PC-9 (cell line): ENCODE results near the gene DGKZ. TPM values are rescaled to one million over a fixed set of nuclear protein-coding genes. Genes with fewer than 3 reads are reported as not detected.

Experiments used
- BruUV-seq: library from RNA; stranded (reverse); fragments of 400-500 nt; replicated peaks from 2 replicates; lab custom pipeline; 2021; lab: Mats Ljungman, UMichigan
- CTCF ChIA-PET: fragments of 300-600 bp; sonication (Branson Sonifier 250); formaldehyde crosslinking; loops from one replicate; lab custom pipeline; 2022; ENCODE audit warnings: antibody characterized with exemption; lab: Charles Lee
- POLR2A ChIA-PET: fragments of 300-600 bp; sonication (Branson Sonifier 250); formaldehyde crosslinking; loops from one replicate; lab custom pipeline; 2022; ENCODE audit warnings: antibody characterized with exemption; ENCODE audit not compliant: unreplicated experiment; lab: Charles Lee
- DNase-seq, 2 experiments: peaks; one replicate each; pipeline versions ENCODE4 v3.0.0 to v3.0.0-alpha.2; 2015 to 2022; ENCODE audit warnings: mixed read lengths in 1 of 2
- H2AFZ ChIP-seq: fragments of 200-600 bp; sonication (generic); 2 replicates; pipeline ENCODE4 v1.8.1; 2017; ENCODE audit warnings: antibody characterized with exemption
- H3F3A ChIP-seq: fragments of 200-600 bp; sonication (generic); 2 replicates; pipeline ENCODE4 v1.8.1; 2017; ENCODE audit warnings: antibody characterized with exemption, mild to moderate bottlenecking, low read depth; ENCODE audit not compliant: insufficient read depth
- H3K27ac ChIP-seq: fragments of 200-600 bp; sonication (generic); 2 replicates; pipeline ENCODE4 v1.6.1; 2016; ENCODE audit warnings: mixed run types
- H3K27me3 ChIP-seq: fragments of 200-600 bp; sonication (generic); 2 replicates; pipeline ENCODE4 v1.6.1; 2016; ENCODE audit warnings: low read depth, mixed run types; ENCODE audit not compliant: insufficient read depth
- H3K36me3 ChIP-seq: fragments of 200-600 bp; sonication (generic); 2 replicates; pipeline ENCODE4 v1.6.1; 2016; ENCODE audit warnings: low read depth, mixed run types
- H3K4me1 ChIP-seq: fragments of 200-600 bp; sonication (generic); replicated peaks from 2 replicates; pipeline ENCODE4 v1.6.1; 2016; ENCODE audit warnings: mixed run types; ENCODE audit not compliant: insufficient read depth
- H3K4me2 ChIP-seq: fragments of 200-600 bp; sonication (generic); 2 replicates; pipeline ENCODE4 v1.6.1; 2017; ENCODE audit warnings: mixed run types
- H3K4me3 ChIP-seq: fragments of 200-600 bp; sonication (generic); 2 replicates; pipeline ENCODE4 v1.6.1; 2016; ENCODE audit warnings: mixed run types
- H3K79me2 ChIP-seq: fragments of 200-600 bp; sonication (generic); 2 replicates; pipeline ENCODE4 v1.6.1; 2017; ENCODE audit warnings: low read depth, mixed run types
- H3K9me2 ChIP-seq: fragments of 200-600 bp; sonication (generic); 2 replicates; pipeline ENCODE4 v1.8.1; 2017; ENCODE audit warnings: mild to moderate bottlenecking; ENCODE audit not compliant: insufficient read depth
- H3K9me3 ChIP-seq: fragments of 200-600 bp; sonication (generic); 2 replicates; pipeline ENCODE4 v1.8.1; 2016; ENCODE audit warnings: low read depth; ENCODE audit not compliant: insufficient read depth
- H4K20me1 ChIP-seq: fragments of 200-600 bp; sonication (generic); 2 replicates; pipeline ENCODE4 v1.8.1; 2017; ENCODE audit not compliant: insufficient read depth
- EZH2 ChIP-seq: fragments of 200-600 bp; sonication (generic); IDR thresholded peaks from 2 replicates; pipeline ENCODE4 v1.8.0; 2017; ENCODE audit warnings: antibody characterized with exemption, low read depth
- intact Hi-C: fragments of 100-400 bp; cut with micrococcal nuclease; formaldehyde crosslinking; loops from one replicate; pipeline ENCODE4 v1.10.0; 2022; ENCODE audit not compliant: unreplicated experiment
- total RNA-seq: library from RNA; stranded (reverse); gene quantifications from 2 replicates; pipeline ENCODE4 v1.2.3, GENCODE V29; 2021
- TF ChIP-seq, protein P1 (sequence below): fragments of 200-600 bp; sonication (generic); conservative IDR thresholded peaks from 2 replicates; pipeline ENCODE4 v1.6.1; 2017; ENCODE audit warnings: mixed run types, antibody characterized with exemption, mild to moderate bottlenecking, moderate library complexity

DGKZ gene
- total RNA-seq, 1 experiment from 2014 or later: 49.3 TPM

DNA sequence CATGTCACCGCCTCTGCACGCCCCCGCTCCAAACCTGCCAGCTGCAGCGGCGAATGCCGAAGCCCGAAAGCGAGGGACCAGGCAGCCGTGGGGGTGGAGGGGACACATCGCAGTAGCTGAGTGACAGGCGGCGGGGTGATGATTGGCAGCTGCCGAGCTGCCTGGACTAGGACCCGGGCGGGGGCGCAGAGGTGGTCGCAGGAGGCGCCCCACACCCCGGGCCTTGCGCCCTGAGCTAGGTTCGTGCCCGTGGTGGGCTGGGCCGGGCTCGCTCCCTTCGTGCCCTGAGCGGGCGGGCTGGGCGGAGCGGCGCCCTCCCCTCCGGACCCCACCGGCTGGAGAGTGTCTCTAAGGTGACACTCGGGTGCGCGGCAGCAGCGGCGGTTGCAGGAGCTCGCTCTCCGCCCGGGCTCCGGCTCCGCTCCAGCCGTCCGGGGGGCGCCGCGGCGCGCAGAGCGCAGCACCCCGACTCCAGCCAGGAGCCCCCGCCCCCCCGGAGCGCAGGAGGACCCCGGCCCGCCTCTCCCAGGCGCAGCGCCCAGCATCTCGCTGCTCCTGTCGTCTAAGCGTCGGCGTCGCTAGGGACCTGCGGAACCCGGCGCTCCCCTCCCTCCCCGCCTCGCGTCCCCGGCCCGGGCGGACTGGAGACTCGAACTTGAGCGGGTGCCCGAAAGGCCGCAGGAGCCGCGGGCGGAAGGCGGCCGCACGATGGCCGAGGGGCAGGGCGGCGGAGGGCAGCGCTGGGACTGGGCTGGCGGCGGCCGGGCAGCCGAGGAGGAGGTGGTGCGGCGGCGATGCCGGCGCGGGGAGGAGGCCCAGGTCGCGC is 14.5 kb upstream of the DGKZ start:
- Histone ChIP-seq H3K4me1 (peaks cover 39% of the 10 kb centered on the region), H3F3A (peaks cover 41% of the 10 kb centered on the region), H3K9me3 (no peaks in the 10 kb centered on the region), H2AFZ (no peak overlapping the region), H3K27me3 (no peaks in the 10 kb centered on the region), H3K27ac (no peak overlapping the region), H3K4me3 (no peak overlapping the region), H4K20me1 (no peaks in the 10 kb centered on the region), H3K9me2 (no peaks in the 10 kb centered on the region), H3K36me3 (no peaks in the 10 kb centered on the region), H3K79me2 (no peaks in the 10 kb centered on the region), H3K4me2 (no peak overlapping the region)
- CTCF ChIA-PET: interaction anchor here (0.6 to 0.7 kb wide), 2 partner anchors 59 to 1075 kb away, joined by 3 read pairs; no protein-coding TSS in a partner anchor
- no peak for DNase-seq
- BruUV-seq: no TSS peak
- TF ChIP-seq, protein P1, sequence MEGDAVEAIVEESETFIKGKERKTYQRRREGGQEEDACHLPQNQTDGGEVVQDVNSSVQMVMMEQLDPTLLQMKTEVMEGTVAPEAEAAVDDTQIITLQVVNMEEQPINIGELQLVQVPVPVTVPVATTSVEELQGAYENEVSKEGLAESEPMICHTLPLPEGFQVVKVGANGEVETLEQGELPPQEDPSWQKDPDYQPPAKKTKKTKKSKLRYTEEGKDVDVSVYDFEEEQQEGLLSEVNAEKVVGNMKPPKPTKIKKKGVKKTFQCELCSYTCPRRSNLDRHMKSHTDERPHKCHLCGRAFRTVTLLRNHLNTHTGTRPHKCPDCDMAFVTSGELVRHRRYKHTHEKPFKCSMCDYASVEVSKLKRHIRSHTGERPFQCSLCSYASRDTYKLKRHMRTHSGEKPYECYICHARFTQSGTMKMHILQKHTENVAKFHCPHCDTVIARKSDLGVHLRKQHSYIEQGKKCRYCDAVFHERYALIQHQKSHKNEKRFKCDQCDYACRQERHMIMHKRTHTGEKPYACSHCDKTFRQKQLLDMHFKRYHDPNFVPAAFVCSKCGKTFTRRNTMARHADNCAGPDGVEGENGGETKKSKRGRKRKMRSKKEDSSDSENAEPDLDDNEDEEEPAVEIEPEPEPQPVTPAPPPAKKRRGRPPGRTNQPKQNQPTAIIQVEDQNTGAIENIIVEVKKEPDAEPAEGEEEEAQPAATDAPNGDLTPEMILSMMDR: no peak
- no peak for TF ChIP-seq EZH2
- intact Hi-C loops: no loop called here
- POLR2A ChIA-PET: no interaction called here

DNA sequence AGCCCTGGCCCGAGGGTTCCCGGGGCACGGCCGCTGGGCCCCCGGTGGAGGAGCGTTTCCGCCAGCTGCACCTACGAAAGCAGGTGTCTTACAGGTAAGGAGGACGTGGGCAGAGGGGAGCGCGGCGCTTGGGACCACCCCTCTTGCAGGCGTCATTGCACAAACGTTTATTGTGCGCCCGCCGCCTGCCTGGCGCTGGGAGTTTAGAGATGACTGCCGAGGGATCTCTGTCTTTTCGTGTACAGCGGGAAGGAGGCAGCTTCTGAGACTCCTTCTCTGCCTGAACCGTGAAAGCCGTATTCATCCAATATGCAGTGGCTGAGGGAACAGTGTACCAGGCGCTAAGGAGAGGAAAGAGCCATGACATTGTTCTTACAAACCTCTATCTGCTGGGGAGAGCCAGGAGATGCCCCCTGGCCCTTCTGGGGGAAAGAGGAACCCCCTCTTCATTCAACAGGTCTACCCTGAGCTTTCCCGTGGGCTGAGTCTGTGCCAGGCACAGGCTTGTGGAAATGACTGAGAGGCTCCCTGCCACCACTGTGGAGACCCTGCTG is 13.8 kb upstream of the DGKZ start:
- Histone ChIP-seq H2AFZ (no peak overlapping the region), H3K4me2 (no peak overlapping the region), H3K36me3 (no peaks in the 10 kb centered on the region), H3K9me3 (no peaks in the 10 kb centered on the region), H3K4me3 (no peak overlapping the region), H3K27me3 (no peaks in the 10 kb centered on the region), H3K4me1 (peaks cover 41% of the 10 kb centered on the region), H3F3A (peaks cover 45% of the 10 kb centered on the region), H3K79me2 (no peaks in the 10 kb centered on the region), H3K27ac (no peak overlapping the region), H4K20me1 (no peaks in the 10 kb centered on the region), H3K9me2 (no peaks in the 10 kb centered on the region)
- TF ChIP-seq, protein P1: no peak
- TF ChIP-seq EZH2: no peak
- intact Hi-C loops: no loop called here
- ChIA-PET CTCF (no interaction called here), POLR2A (interaction anchor here (0.7 kb wide), 1 partner anchor 46 kb away, joined by 3 read pairs; no protein-coding TSS in a partner anchor)
- DNase-seq: no peak
- no TSS peak for BruUV-seq

DNA sequence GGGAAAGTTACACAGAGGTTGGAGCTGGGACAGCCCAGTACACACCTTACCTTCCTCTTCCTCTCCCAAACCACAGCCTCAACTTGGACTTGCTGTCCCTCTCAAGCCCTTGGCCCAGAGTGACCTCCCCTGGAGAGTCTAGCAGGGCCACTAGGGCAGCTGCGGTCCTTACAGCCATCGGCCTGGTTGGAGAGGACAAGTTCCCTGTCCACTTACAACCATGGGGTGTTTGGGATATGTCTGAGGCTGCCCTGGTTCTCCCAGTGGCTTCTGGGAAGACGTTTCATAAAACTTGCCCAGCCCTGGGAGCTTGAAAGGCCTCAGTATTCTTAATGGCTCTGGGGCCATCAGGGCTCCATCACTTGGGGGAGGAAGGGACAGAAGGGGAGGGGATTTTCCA is 13.1 kb upstream of the DGKZ start:
- H3K36me3 ChIP-seq: no peaks in the 10 kb centered on the region
- CTCF ChIA-PET: interaction anchor here (0.7 kb wide), 1 partner anchor 12 kb away, joined by 11 read pairs; no protein-coding TSS in a partner anchor
- H3K4me3 ChIP-seq: no peak overlapping the region
- intact Hi-C loops: no loop called here
- no peak overlapping the region for H3K4me2 ChIP-seq
- POLR2A ChIA-PET: interaction anchor here (0.6 to 0.7 kb wide), 2 partner anchors 10 kb away, joined by 3 to 29 read pairs; no protein-coding TSS in a partner anchor
- H3K27me3 ChIP-seq: no peaks in the 10 kb centered on the region
- no TSS peak for BruUV-seq
- H2AFZ ChIP-seq: no peak overlapping the region
- H3K4me1 ChIP-seq: peaks cover 48% of the 10 kb centered on the region
- H4K20me1 ChIP-seq: no peaks in the 10 kb centered on the region
- H3K9me3 ChIP-seq: no peaks in the 10 kb centered on the region
- H3K79me2 ChIP-seq: no peaks in the 10 kb centered on the region
- H3F3A ChIP-seq: peaks cover 52% of the 10 kb centered on the region
- no peaks in the 10 kb centered on the region for H3K9me2 ChIP-seq
- TF ChIP-seq EZH2: no peak
- TF ChIP-seq, protein P1: no peak
- DNase-seq: no peak
- no peak overlapping the region for H3K27ac ChIP-seq
